ENCODE results near the gene HSPA1B. TPM values are rescaled to one million over a fixed set of nuclear protein-coding genes. Genes with fewer than 3 reads are reported as not detected.

Gene HSPA1B
- 158 and 185 TPM in 2 replicates for total RNA-seq

GRCh38 chr6:31827286-31828079, at the start of gene HSPA1B:
HSPA1B (plus strand) TSS chr6:31827738; CDS start chr6:31827951, 213 bp downstream.

DNA sequence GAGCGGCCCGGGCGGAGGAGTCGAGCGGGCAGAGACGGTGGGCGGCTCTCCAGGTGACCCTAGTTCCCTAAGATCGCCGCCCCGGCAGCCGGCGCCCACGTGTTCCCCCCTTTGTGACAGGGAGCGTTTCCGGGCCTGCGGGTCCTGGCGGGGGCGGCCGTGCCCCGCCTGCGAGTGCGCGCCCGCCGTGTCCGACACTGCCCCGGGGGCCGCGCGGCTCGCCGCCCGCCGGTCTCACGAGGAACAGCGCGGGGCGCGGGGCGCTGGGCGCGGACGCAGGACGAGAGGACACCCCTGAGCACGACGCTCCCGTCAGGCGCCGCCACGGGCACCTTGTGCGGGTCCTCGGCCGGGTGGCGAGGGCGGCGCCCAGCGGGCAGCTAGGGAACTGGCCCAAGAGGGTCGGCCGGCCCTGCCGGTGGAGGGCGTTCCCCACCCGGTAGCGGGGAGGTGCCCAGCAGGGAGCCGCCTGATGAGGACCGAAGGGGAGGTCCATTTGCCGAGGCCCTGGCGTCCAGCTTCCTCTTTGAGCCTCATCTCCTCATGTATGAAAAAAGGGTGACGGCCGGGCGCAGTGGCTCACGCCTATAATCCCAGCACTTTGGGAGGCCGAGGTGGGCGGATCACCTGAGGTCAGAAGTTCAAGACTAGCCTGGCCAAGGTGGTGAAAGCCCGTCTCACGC, 31.8 kb upstream of the HSPA1B start, which contains the start of gene VARS1:
Gene VARS1, minus strand, starts transcription at position 137 of the 683 bp plus-strand sequence. CDS start 535 bp downstream, outside the sequence.

GRCh38 chr6:31806470-31807272, 20.9 kb upstream of the HSPA1B start, which contains the start of gene LSM2:
LSM2 (minus strand) TSS chr6:31806966; CDS start chr6:31806757, 209 bp downstream.

GRCh38 chr6:31815025-31815838, 12.3 kb upstream of the HSPA1B start, which contains the start of the genes HSPA1A and HSPA1L:
HSPA1A (plus strand) TSS chr6:31815543; CDS start chr6:31815757, 214 bp downstream.
HSPA1L (minus strand) TSS chr6:31815283; CDS start chr6:31811972, 3,311 bp downstream.

GRCh38 chr6:31862344-31863235, 35.1 kb downstream of the HSPA1B start, which contains the start of gene NEU1:
NEU1 (minus strand) TSS chr6:31862821; CDS start chr6:31862776, 45 bp downstream.

DNA sequence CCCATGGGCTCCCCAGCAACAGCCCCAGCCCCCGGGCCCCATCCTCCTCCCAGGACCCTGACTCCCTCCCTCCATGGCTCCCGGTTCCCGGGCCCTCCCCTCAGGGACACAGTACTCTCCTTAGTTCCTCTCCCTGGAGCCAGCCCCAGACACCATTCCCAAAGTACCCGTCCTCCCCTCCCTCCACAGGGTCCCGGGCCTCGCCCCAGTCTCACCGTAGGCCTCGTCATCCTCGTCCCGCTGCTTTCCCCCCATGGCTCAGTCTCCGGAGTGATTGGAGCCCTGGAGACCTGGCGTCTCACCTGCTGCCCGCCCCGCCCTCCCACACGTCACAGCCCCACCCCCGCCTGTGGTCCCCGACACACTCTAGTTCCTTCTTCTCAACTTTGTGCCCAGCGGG, 51.2 kb downstream of the HSPA1B start, which contains the start of gene SLC44A4:
Gene SLC44A4, minus strand, starts transcription at position 272 of the 400 bp plus-strand sequence. Its CDS starts 17 bp downstream, at position 255.

Other genes with a start within 250 kb of the HSPA1B start
- not detected in 2 replicates for gene LTB, start 245.3 kb upstream of the HSPA1B start, total RNA-seq
- not detected in 2 replicates for gene LST1, start 241.5 kb upstream of the HSPA1B start, total RNA-seq
- gene NCR3, start 234.7 kb upstream of the HSPA1B start, total RNA-seq, result not detected in 2 replicates
- gene AIF1, start 212.5 kb upstream of the HSPA1B start, total RNA-seq, result not detected in 2 replicates
- 31.6 and 39.6 TPM in 2 replicates for gene PRRC2A, start 207.0 kb upstream of the HSPA1B start, total RNA-seq
- gene BAG6, start 175.1 kb upstream of the HSPA1B start, total RNA-seq, result 107 and 122 TPM in 2 replicates
- gene APOM, start 171.8 kb upstream of the HSPA1B start, total RNA-seq, result 1.5 and 1.8 TPM in 2 replicates
- 22.2 and 26.7 TPM in 2 replicates for gene C6orf47, start 167.0 kb upstream of the HSPA1B start, total RNA-seq
- 14.3 and 15.4 TPM in 2 replicates for gene GPANK1, start 162.7 kb upstream of the HSPA1B start, total RNA-seq
- 80.7 and 85.0 TPM in 2 replicates for gene CSNK2B, start 161.7 kb upstream of the HSPA1B start, total RNA-seq
- 2.0 and 3.2 TPM in 2 replicates for gene LY6G5B, start 157.8 kb upstream of the HSPA1B start, total RNA-seq
- 0.40 and 0.75 TPM in 2 replicates for gene LY6G5C, start 146.7 kb upstream of the HSPA1B start, total RNA-seq
- gene ABHD16A, start 124.4 kb upstream of the HSPA1B start, total RNA-seq, result 51.5 and 62.8 TPM in 2 replicates
- not detected in 2 replicates for gene LY6G6F, start 120.9 kb upstream of the HSPA1B start, total RNA-seq
- gene LY6G6D, start 112.4 kb upstream of the HSPA1B start, total RNA-seq, result not detected in 2 replicates
- not detected in 2 replicates for gene LY6G6C, start 106.0 kb upstream of the HSPA1B start, total RNA-seq
- not detected in 2 replicates for gene MPIG6B, start 104.4 kb upstream of the HSPA1B start, total RNA-seq
- gene DDAH2, start 98.4 kb upstream of the HSPA1B start, total RNA-seq, result 112 and 142 TPM in 2 replicates
- gene CLIC1, start 91.2 kb upstream of the HSPA1B start, total RNA-seq, result 784 and 832 TPM in 2 replicates
- gene MSH5, start 87.7 kb upstream of the HSPA1B start, total RNA-seq, result 5.3 and 5.4 TPM in 2 replicates
- 1.8 and 1.9 TPM in 2 replicates for gene SAPCD1, start 65.1 kb upstream of the HSPA1B start, total RNA-seq
- gene VWA7, start 50.4 kb upstream of the HSPA1B start, total RNA-seq, result 0.13 and 0.19 TPM in 2 replicates
- 37.6 and 48.4 TPM in 2 replicates for gene VARS1, start 32.0 kb upstream of the HSPA1B start, total RNA-seq
- 17.9 and 25.9 TPM in 2 replicates for gene LSM2, start 20.8 kb upstream of the HSPA1B start, total RNA-seq
- 1.5 and 1.6 TPM in 2 replicates for gene HSPA1L, start 12.5 kb upstream of the HSPA1B start, total RNA-seq
- 97.9 and 108 TPM in 2 replicates for gene HSPA1A, start 12.2 kb upstream of the HSPA1B start, total RNA-seq
- gene NEU1, start 35.1 kb downstream of the HSPA1B start, total RNA-seq, result 60.4 and 69.0 TPM in 2 replicates
- gene SLC44A4, start 51.3 kb downstream of the HSPA1B start, total RNA-seq, result 0.13 and 0.44 TPM in 2 replicates
- 42.3 and 49.1 TPM in 2 replicates for gene EHMT2, start 70.0 kb downstream of the HSPA1B start, total RNA-seq
- 3.3 and 3.7 TPM in 2 replicates for gene ZBTB12, start 74.3 kb downstream of the HSPA1B start, total RNA-seq
- 2.8 and 4.3 TPM in 2 replicates for gene C2, start 100.0 kb downstream of the HSPA1B start, total RNA-seq
- 20.3 and 31.2 TPM in 2 replicates for gene CFB, start 118.4 kb downstream of the HSPA1B start, total RNA-seq
- 107 and 119 TPM in 2 replicates for gene NELFE, start 131.2 kb downstream of the HSPA1B start, total RNA-seq
- gene SKIC2, start 131.4 kb downstream of the HSPA1B start, total RNA-seq, result 41.2 and 58.4 TPM in 2 replicates
- 9.8 and 10.2 TPM in 2 replicates for gene DXO, start 144.4 kb downstream of the HSPA1B start, total RNA-seq
- 5.7 and 5.8 TPM in 2 replicates for gene C4A, start 154.3 kb downstream of the HSPA1B start, total RNA-seq
- 4.8 and 5.0 TPM in 2 replicates for gene C4B, start 187.1 kb downstream of the HSPA1B start, total RNA-seq
- under 0.01 and 0.62 TPM in 2 replicates for gene CYP21A2, start 210.7 kb downstream of the HSPA1B start, total RNA-seq

Data from aortic smooth muscle cell (primary cell).